GM19452 (cell line): Measurements from ENCODE around the gene PTPRZ1.

ENCODE experiments used
- ATAC-seq: cut with Tn5 transposase; IDR thresholded peaks from one replicate; pipeline ENCODE4 v1.9.1; 2021; ENCODE audit not compliant: unreplicated experiment

PTPRZ1 gene

GRCh38 chr7:122103064-122103463, 230.1 kb downstream of the PTPRZ1 start:
- no peak for ATAC-seq
